K562 (cell line): Measurements from ENCODE around the gene MYG1. TPM values are rescaled to one million over a fixed set of nuclear protein-coding genes. Genes with fewer than 3 reads are reported as not detected.

Experiments used
- ARID1B ChIP-seq: fragments of 450-650 bp; IDR thresholded peaks from 2 replicates; pipeline ENCODE4 v1.6.1; 2016; ENCODE audit warnings: antibody characterized with exemption, mild to moderate bottlenecking, inconsistent platforms
- C11orf30 ChIP-seq: fragments of 450-650 bp; IDR thresholded peaks from 2 replicates; pipeline ENCODE4 v1.6.1; 2016; ENCODE audit warnings: low read depth, mild to moderate bottlenecking
- CBFA2T2 ChIP-seq: fragments of 450-650 bp; conservative IDR thresholded peaks from 2 replicates; pipeline ENCODE4 v1.6.1; 2017; ENCODE audit warnings: mild to moderate bottlenecking
- CREB5 ChIP-seq: fragments of 250-450 bp; sonication (Bioruptor Pico); IDR thresholded peaks from 2 replicates; pipeline ENCODE4 v1.5.0; 2020; ENCODE audit warnings: mild to moderate bottlenecking
- ETV1 ChIP-seq: fragments of 450-650 bp; conservative IDR thresholded peaks from 2 replicates; pipeline ENCODE4 v1.6.1; 2016; ENCODE audit warnings: missing genetic modification characterization, control low read depth, low read depth, missing compliant biosample characterization
- FOSL1 ChIP-seq: fragments of 200-800 bp; sonication (Bioruptor generic); conservative IDR thresholded peaks from 2 replicates; pipeline ENCODE4 v1.6.1; 2016; ENCODE audit warnings: missing genetic modification characterization, missing compliant biosample characterization
- GABPB1 ChIP-seq: sonication (generic); formaldehyde crosslinking; IDR thresholded peaks from 2 replicates; pipeline ENCODE4 v1.8.0; 2022; ENCODE audit warnings: mild to moderate bottlenecking, missing genetic modification reagents
- HNRNPLL ChIP-seq: fragments of 200-400 bp; formaldehyde crosslinking; IDR thresholded peaks from 2 replicates; pipeline ENCODE4 v1.6.1; 2017; ENCODE audit warnings: low read length, low read depth, mild to moderate bottlenecking; ENCODE audit not compliant: poor library complexity, severe bottlenecking
- KLF10 ChIP-seq: fragments of 250-450 bp; sonication (Bioruptor Pico); IDR thresholded peaks from 2 replicates; pipeline ENCODE4 v1.6.1; 2021; ENCODE audit warnings: matching md5 sums
- MCM3 ChIP-seq: fragments of 450-650 bp; IDR thresholded peaks from 2 replicates; pipeline ENCODE4 v1.6.1; 2016
- MTA3 ChIP-seq: fragments of 450-650 bp; formaldehyde crosslinking; IDR thresholded peaks from 2 replicates; pipeline ENCODE4 v1.6.1; 2017; ENCODE audit warnings: mild to moderate bottlenecking, borderline replicate concordance
- MYC ChIP-seq, 2 experiments: fragments of 250-450 bp in 1 of 2; sonication (Bioruptor Pico) in 1 of 2; IDR thresholded peaks; 2 replicates each; pipeline versions ENCODE4 v1.5.1 to v1.6.1; 2012 to 2021; ENCODE audit warnings: low read depth in 2 of 2, borderline replicate concordance in 1 of 2, improper control_type of control experiment in 1 of 2, low read length in 1 of 2, mild to moderate bottlenecking in 1 of 2, moderate library complexity in 1 of 2
- NCOA4 ChIP-seq: fragments of 450-650 bp; IDR thresholded peaks from 2 replicates; pipeline ENCODE4 v1.6.1; 2018; ENCODE audit warnings: mild to moderate bottlenecking; ENCODE audit not compliant: partially characterized antibody
- NFE2L1 ChIP-seq: fragments of 450-650 bp; IDR thresholded peaks from 2 replicates; pipeline ENCODE4 v1.6.1; 2016; ENCODE audit warnings: missing genetic modification characterization, low read depth, mild to moderate bottlenecking, missing compliant biosample characterization, moderate library complexity, borderline replicate concordance
- NFRKB ChIP-seq: fragments of 450-650 bp; IDR thresholded peaks from 2 replicates; pipeline ENCODE4 v1.6.1; 2016; ENCODE audit warnings: low read depth
- POLR2A ChIP-seq: fragments of 450-650 bp; conservative IDR thresholded peaks from 2 replicates; pipeline ENCODE4 v1.6.1; 2016
- RHOXF2B ChIP-seq: fragments of 250-450 bp; sonication (Bioruptor Pico); conservative IDR thresholded peaks from 2 replicates; pipeline ENCODE4 v1.5.1; 2021
- SMARCE1 ChIP-seq: fragments of 450-650 bp; IDR thresholded peaks from 2 replicates; pipeline ENCODE4 v1.7.1; 2016; ENCODE audit warnings: mild to moderate bottlenecking
- SREBF2 ChIP-seq: sonication (generic); formaldehyde crosslinking; IDR thresholded peaks from 2 replicates; pipeline ENCODE4 v1.4.0; 2020; ENCODE audit warnings: mild to moderate bottlenecking, missing genetic modification reagents
- TAF15 ChIP-seq: fragments of 200-400 bp; formaldehyde crosslinking; IDR thresholded peaks from 2 replicates; pipeline ENCODE4 v1.6.1; 2017; ENCODE audit warnings: mild to moderate bottlenecking, low read depth, low read length, moderate library complexity
- TAF9B ChIP-seq: fragments of 450-650 bp; IDR thresholded peaks from 2 replicates; pipeline ENCODE4 v1.6.1; 2018; ENCODE audit warnings: mild to moderate bottlenecking; ENCODE audit not compliant: partially characterized antibody
- TEAD1 ChIP-seq, 2 experiments: fragments of 450-650 bp in 1 of 2; sonication (generic) in 1 of 2; formaldehyde crosslinking; IDR thresholded peaks; 2 replicates each; pipeline versions ENCODE4 v1.4.0 to v1.8.0; 2020 to 2022; ENCODE audit warnings: mild to moderate bottlenecking in 2 of 2, missing genetic modification reagents in 1 of 2
- THAP7 ChIP-seq: fragments of 250-450 bp; sonication (Bioruptor Pico); IDR thresholded peaks from 2 replicates; pipeline ENCODE4 v1.5.0; 2021
- ZC3H8 ChIP-seq: fragments of 450-650 bp; IDR thresholded peaks from 2 replicates; pipeline ENCODE4 v1.6.1; 2017
- ZNF280A ChIP-seq: fragments of 450-650 bp; IDR thresholded peaks from 2 replicates; pipeline ENCODE4 v1.6.1; 2018; ENCODE audit warnings: mild to moderate bottlenecking, low read depth; ENCODE audit not compliant: partially characterized antibody
- ZNF354B ChIP-seq: fragments of 250-450 bp; sonication (Bioruptor Pico); IDR thresholded peaks from 2 replicates; pipeline ENCODE4 v1.4.0; 2020
- polyA plus RNA-seq, 8 experiments: library from polyadenylated mRNA; depleted of rRNA in 4 of 8; stranded (reverse) in 5 of 8; unstranded in 3 of 8; fragments of >200 nt; fragmentation: Nextera tagmentation in 2 of 8; fragmentation: Illumina TruSeq in 1 of 8; extraction: Ambion mirVana in 2 of 8; extraction: Trizol in 1 of 8; gene quantifications; 2 replicates each; pipeline versions ENCODE4 v1.2.1 to v1.2.3, GENCODE V29; 2011 to 2014; ENCODE audit warnings: inconsistent platforms in 1 of 8, missing spikeins in 1 of 8
- total RNA-seq, 7 experiments: library from RNA; depleted of rRNA in 6 of 7; stranded (reverse); fragments of >200 nt in 6 of 7; fragmentation: Illumina TruSeq in 2 of 7; extraction: Trizol in 2 of 7; gene quantifications; 2 replicates each; pipeline versions ENCODE4 v1.2.1 to v1.2.3, GENCODE V29; 2011 to 2021; ENCODE audit warnings: low replicate concordance in 1 of 7

Gene MYG1
- total and polyA plus RNA-seq, 9 of the 15 experiments (the other 6 are each of a cell fraction or from before 2014, with no cell fraction given): 0.45 to 5.6 (median 2.1) TPM

GRCh38 chr12:53295070-53295890, 4.2 kb upstream of the MYG1 start, which contains the start of gene PFDN5 (continued):
- TF ChIP-seq HNRNPLL (peak; percentile 69), KLF10 (CRISPR knock-in tag) (no peak), C11orf30 (peak; percentile 90), GABPB1 (CRISPR knock-in tag) (peak; percentile 89), ZNF280A (no peak), THAP7 (CRISPR knock-in tag) (peak; percentile 25; the same call in 1 of the 2 replicates), CBFA2T2 (no peak), CREB5 (no peak), TAF15 (no peak), ARID1B (no peak), ZNF354B (no peak), RHOXF2B (CRISPR knock-in tag) (no peak), NFRKB (peak; percentile 92), MCM3 (no peak), NCOA4 (no peak), SREBF2 (CRISPR knock-in tag) (0 out of 2 replicates have a peak, but pooled peaks have one; percentile 18), ETV1 (peak; percentile 76; the same call in 1 of the 2 replicates), TAF9B (peak; percentile 97), POLR2A (peak; percentile 92), TEAD1 (CRISPR knock-in tag; IDR thresholded peaks at IDR 0.05) (0 out of 4 replicates have a peak, but pooled peaks have one; percentile 28 to 43), ZC3H8 (no peak), SMARCE1 (peak; percentile 12; the same call in 1 of the 2 replicates), FOSL1 (tag) (no peak), NFE2L1 (no peak), MYC (IDR thresholded peaks at IDR 0.05; ENCODE audit: low read depth, low read length) (peak; percentile 60; the same call in 1 of the 2 replicates), MYC (CRISPR knock-in tag; IDR thresholded peaks at IDR 0.05; ENCODE audit: borderline replicate concordance, low read depth) (0 out of 2 replicates have a peak, but pooled peaks have one; percentile 28), MTA3 (peak; percentile 76; the same call in 1 of the 2 replicates)
